G401.6 (cell line): ENCODE measurements around the gene AS3MT.
"Not testable (repeated sequence)": the region's sequence is repeated elsewhere in the genome, so short reads cannot be mapped to it uniquely, and the experiment has no call there.

Experiments used
- FAIRE-seq: peaks from 2 replicates; lab custom pipeline; 2012; peaks lifted over from hg19 to GRCh38; lab: Jason Lieb, UNC

The AS3MT gene

GRCh38 chr10:102919246-102919959, 50.1 kb downstream of the AS3MT start:
- FAIRE-seq: no peak

- FAIRE-seq: no peak
Measured at GRCh38 chr10:102919992-102920739, 50.9 kb downstream of the AS3MT start.

GRCh38 chr10:102923601-102924000, 54.3 kb downstream of the AS3MT start:
- no peak for FAIRE-seq

GRCh38 chr10:102926842-102927241, 57.6 kb downstream of the AS3MT start:
- peak; percentile 11 for FAIRE-seq

- no peak for FAIRE-seq
Measured at GRCh38 chr10:102927311-102928010, 58.2 kb downstream of the AS3MT start.

GRCh38 chr10:102928442-102928841, 59.2 kb downstream of the AS3MT start:
- FAIRE-seq: not testable (repeated sequence)

- no peak for FAIRE-seq
Measured at GRCh38 chr10:102930720-102931119, 61.5 kb downstream of the AS3MT start.

- FAIRE-seq: no peak
Measured at GRCh38 chr10:102931643-102932042, 62.4 kb downstream of the AS3MT start.

- FAIRE-seq: no peak
Measured at GRCh38 chr10:102935505-102935904, 66.2 kb downstream of the AS3MT start.

GRCh38 chr10:102935939-102936605, 66.8 kb downstream of the AS3MT start:
- FAIRE-seq: no peak

- FAIRE-seq: no peak
Measured at GRCh38 chr10:102941401-102941800, 72.1 kb downstream of the AS3MT start.

GRCh38 chr10:102945449-102945848, 76.2 kb downstream of the AS3MT start:
- FAIRE-seq: no peak

- FAIRE-seq: no peak
Measured at GRCh38 chr10:102945962-102946361, 76.7 kb downstream of the AS3MT start.

- no peak for FAIRE-seq
Measured at GRCh38 chr10:102946992-102947391, 77.7 kb downstream of the AS3MT start.

- FAIRE-seq: no peak
Measured at GRCh38 chr10:102948176-102948575, 78.9 kb downstream of the AS3MT start.

GRCh38 chr10:102948786-102949185, 79.5 kb downstream of the AS3MT start:
- no peak for FAIRE-seq

GRCh38 chr10:102949916-102950315, 80.6 kb downstream of the AS3MT start:
- no peak for FAIRE-seq

GRCh38 chr10:102951316-102951715, 82.0 kb downstream of the AS3MT start:
- FAIRE-seq: no peak
